Measurements from ENCODE around the gene GRID1.

GRID1 gene

GRCh38 chr10:86294346-86295265, 72.0 kb downstream of the GRID1 start:
- no peak overlapping the region for H3K4me3 ChIP-seq (ENCODE audit: low read length)
- DNase-seq (ENCODE audit: low read depth): no peak
- TF ChIP-seq, protein P1, sequence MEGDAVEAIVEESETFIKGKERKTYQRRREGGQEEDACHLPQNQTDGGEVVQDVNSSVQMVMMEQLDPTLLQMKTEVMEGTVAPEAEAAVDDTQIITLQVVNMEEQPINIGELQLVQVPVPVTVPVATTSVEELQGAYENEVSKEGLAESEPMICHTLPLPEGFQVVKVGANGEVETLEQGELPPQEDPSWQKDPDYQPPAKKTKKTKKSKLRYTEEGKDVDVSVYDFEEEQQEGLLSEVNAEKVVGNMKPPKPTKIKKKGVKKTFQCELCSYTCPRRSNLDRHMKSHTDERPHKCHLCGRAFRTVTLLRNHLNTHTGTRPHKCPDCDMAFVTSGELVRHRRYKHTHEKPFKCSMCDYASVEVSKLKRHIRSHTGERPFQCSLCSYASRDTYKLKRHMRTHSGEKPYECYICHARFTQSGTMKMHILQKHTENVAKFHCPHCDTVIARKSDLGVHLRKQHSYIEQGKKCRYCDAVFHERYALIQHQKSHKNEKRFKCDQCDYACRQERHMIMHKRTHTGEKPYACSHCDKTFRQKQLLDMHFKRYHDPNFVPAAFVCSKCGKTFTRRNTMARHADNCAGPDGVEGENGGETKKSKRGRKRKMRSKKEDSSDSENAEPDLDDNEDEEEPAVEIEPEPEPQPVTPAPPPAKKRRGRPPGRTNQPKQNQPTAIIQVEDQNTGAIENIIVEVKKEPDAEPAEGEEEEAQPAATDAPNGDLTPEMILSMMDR (IDR thresholded peaks at IDR 0.05; ENCODE audit: insufficient read depth, low read depth, low read length, missing control alignments): no peak

GRCh38 chr10:86293396-86293791, 73.2 kb downstream of the GRID1 start:
- no peak for DNase-seq (ENCODE audit: low read depth)
- TF ChIP-seq, protein P1 (IDR thresholded peaks at IDR 0.05; ENCODE audit: insufficient read depth, low read depth, low read length, missing control alignments): no peak
- no peak overlapping the region for H3K4me3 ChIP-seq (ENCODE audit: low read length)

- TF ChIP-seq, protein P1 (IDR thresholded peaks at IDR 0.05; ENCODE audit: insufficient read depth, low read depth, low read length, missing control alignments): no peak
- no peak overlapping the region for H3K4me3 ChIP-seq (ENCODE audit: low read length)
- no peak for DNase-seq (ENCODE audit: low read depth)
These were observed 73.9 kb downstream of the GRID1 start for GRCh38 chr10:86292462-86293395.

- no peak for DNase-seq (ENCODE audit: low read depth)
- TF ChIP-seq, protein P1 (IDR thresholded peaks at IDR 0.05; ENCODE audit: insufficient read depth, low read depth, low read length, missing control alignments): no peak
- H3K4me3 ChIP-seq (ENCODE audit: low read length): no peak overlapping the region
These were observed 74.8 kb downstream of the GRID1 start for GRCh38 chr10:86291616-86292340.

GRCh38 chr10:86290933-86291615, 75.5 kb downstream of the GRID1 start:
- no peak for DNase-seq (ENCODE audit: low read depth)
- TF ChIP-seq, protein P1 (IDR thresholded peaks at IDR 0.05; ENCODE audit: insufficient read depth, low read depth, low read length, missing control alignments): no peak
- H3K4me3 ChIP-seq (ENCODE audit: low read length): no peak overlapping the region

- no peak for DNase-seq (ENCODE audit: low read depth)
- TF ChIP-seq, protein P1 (IDR thresholded peaks at IDR 0.05; ENCODE audit: insufficient read depth, low read depth, low read length, missing control alignments): no peak
These were observed 77.1 kb downstream of the GRID1 start for GRCh38 chr10:86289577-86289868.

More at GRCh38 chr10:86289577-86289868, 77.1 kb downstream of the GRID1 start:
- no peak overlapping the region for H3K4me3 ChIP-seq (ENCODE audit: low read length)
